Activated T-cell treated with anti-CD3 and anti-CD28 coated beads, Interleukin-2, amount 50 U/mL, for 4 hours (primary cell): ENCODE data around the gene RB1. TPM values are rescaled to one million over a fixed set of nuclear protein-coding genes. Genes with fewer than 3 reads are reported as not detected.
"Not testable (repeated sequence)": the region's sequence is repeated elsewhere in the genome, so short reads cannot be mapped to it uniquely, and the experiment has no call there.

Experiments
- ATAC-seq, 2 donors: fragments of 200-7000 bp; cut with Tn5 transposase; one replicate each; pipeline ENCODE4 v1.10.0; 2021
- DNase-seq: peaks from one replicate; pipeline ENCODE4 v3.0.0-alpha.2; 2020
- H3K27me3 Mint-ChIP-seq: one replicate; pipeline ENCODE4 v1.8.0; 2021; ENCODE audit warnings: low read depth, mixed read lengths
- H3K36me3 Mint-ChIP-seq: one replicate; pipeline ENCODE4 v1.8.0; 2022; ENCODE audit warnings: mixed read lengths; ENCODE audit not compliant: insufficient read depth
- H3K4me1 Mint-ChIP-seq: one replicate; pipeline ENCODE4 v1.8.0; 2021; ENCODE audit warnings: low read depth, mixed read lengths
- H3K4me3 Mint-ChIP-seq: one replicate; pipeline ENCODE4 v1.8.0; 2021; ENCODE audit warnings: mild to moderate bottlenecking, moderate library complexity, mixed read lengths
- H3K9me3 Mint-ChIP-seq: one replicate; pipeline ENCODE4 v1.8.0; 2021; ENCODE audit warnings: mixed read lengths
- total RNA-seq, 3 donors: library from RNA; stranded (reverse); gene quantifications; one replicate each; pipeline ENCODE4 v1.2.1, GENCODE V29; 2021

The RB1 gene
- total RNA-seq, 3 donors from 2014 or later = 27.8 to 31.4 (median 30.2) TPM

GRCh38 chr13:48422003-48422402 is 118.5 kb downstream of the RB1 start:
- H3K36me3 Mint-ChIP-seq = peaks cover 12% of the 10 kb centered on the region
- not testable (repeated sequence) for H3K27me3 Mint-ChIP-seq, H3K4me1 Mint-ChIP-seq, H3K4me3 Mint-ChIP-seq, ATAC-seq, DNase-seq
- peaks cover 21% of the 10 kb centered on the region for H3K9me3 Mint-ChIP-seq

GRCh38 chr13:48424212-48424611 is 120.7 kb downstream of the RB1 start:
- H3K27me3 Mint-ChIP-seq = no peaks in the 10 kb centered on the region
- DNase-seq = no peak
- H3K4me1 Mint-ChIP-seq = peaks cover 10% of the 10 kb centered on the region
- peaks cover 8% of the 10 kb centered on the region for H3K9me3 Mint-ChIP-seq
- peaks cover 4% of the 10 kb centered on the region for H3K36me3 Mint-ChIP-seq
- H3K4me3 Mint-ChIP-seq = no peak overlapping the region
- no peak for ATAC-seq

- DNase-seq = no peak
- Mint-ChIP-seq H3K4me1 (peaks cover 20% of the 10 kb centered on the region), H3K36me3 (peaks cover 6% of the 10 kb centered on the region), H3K9me3 (peaks cover 3% of the 10 kb centered on the region), H3K4me3 (no peak overlapping the region), H3K27me3 (no peaks in the 10 kb centered on the region)
- ATAC-seq = no peak
Observed at GRCh38 chr13:48426052-48426451, 122.5 kb downstream of the RB1 start.

- not testable (repeated sequence) for H3K9me3 Mint-ChIP-seq, H3K27me3 Mint-ChIP-seq, DNase-seq, H3K36me3 Mint-ChIP-seq, H3K4me3 Mint-ChIP-seq
- peaks cover 27% of the 10 kb centered on the region for H3K4me1 Mint-ChIP-seq
- peak in 1 of 2 donors; percentile 46 for ATAC-seq
Observed at GRCh38 chr13:48426755-48427298, 123.3 kb downstream of the RB1 start.

GRCh38 chr13:48429036-48429435 is 125.5 kb downstream of the RB1 start:
- H3K9me3 Mint-ChIP-seq = peaks cover 3% of the 10 kb centered on the region
- no peak for DNase-seq
- H3K27me3 Mint-ChIP-seq = no peaks in the 10 kb centered on the region
- H3K36me3 Mint-ChIP-seq = peaks cover 7% of the 10 kb centered on the region
- no peak overlapping the region for H3K4me3 Mint-ChIP-seq
- H3K4me1 Mint-ChIP-seq = peaks cover 34% of the 10 kb centered on the region
- no peak for ATAC-seq

- no peak for ATAC-seq
- Mint-ChIP-seq H3K4me1 (peaks cover 41% of the 10 kb centered on the region), H3K9me3 (peaks cover 3% of the 10 kb centered on the region), H3K27me3 (no peaks in the 10 kb centered on the region), H3K4me3 (no peak overlapping the region), H3K36me3 (peaks cover 5% of the 10 kb centered on the region)
- no peak for DNase-seq
Observed at GRCh38 chr13:48429886-48430285, 126.3 kb downstream of the RB1 start.

DNA sequence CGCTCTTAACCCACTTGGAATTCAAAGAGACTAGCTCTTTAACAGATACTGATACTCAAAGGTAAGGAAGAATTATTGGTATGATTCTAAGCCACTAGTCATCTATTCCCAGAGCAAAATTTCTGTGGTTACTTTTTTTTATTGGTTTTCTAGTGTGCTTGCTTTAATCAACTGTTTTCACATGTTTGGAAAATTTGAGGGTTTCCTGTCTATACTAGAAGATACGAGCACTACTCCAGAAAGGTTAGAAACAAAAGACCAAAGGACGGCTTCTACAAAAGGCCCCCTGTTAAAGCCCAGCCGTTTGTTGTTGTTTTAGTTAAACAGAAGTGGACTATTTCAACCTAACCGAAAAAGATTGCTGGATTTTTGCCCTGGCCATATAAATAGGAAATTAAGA is 127.9 kb downstream of the RB1 start:
- DNase-seq (no peak), ATAC-seq (no peak)
- Mint-ChIP-seq H3K4me3 (no peak overlapping the region), H3K27me3 (no peaks in the 10 kb centered on the region), H3K36me3 (peaks cover 5% of the 10 kb centered on the region), H3K9me3 (peaks cover 3% of the 10 kb centered on the region), H3K4me1 (peaks cover 49% of the 10 kb centered on the region)

- no peak for DNase-seq
- Mint-ChIP-seq H3K36me3 (peaks cover 5% of the 10 kb centered on the region), H3K4me1 (peaks cover 56% of the 10 kb centered on the region), H3K27me3 (no peaks in the 10 kb centered on the region), H3K4me3 (peak overlapping the region; percentile 51), H3K9me3 (no peaks in the 10 kb centered on the region)
- ATAC-seq = no peak
Observed at GRCh38 chr13:48431987-48432615, 128.6 kb downstream of the RB1 start.

DNA sequence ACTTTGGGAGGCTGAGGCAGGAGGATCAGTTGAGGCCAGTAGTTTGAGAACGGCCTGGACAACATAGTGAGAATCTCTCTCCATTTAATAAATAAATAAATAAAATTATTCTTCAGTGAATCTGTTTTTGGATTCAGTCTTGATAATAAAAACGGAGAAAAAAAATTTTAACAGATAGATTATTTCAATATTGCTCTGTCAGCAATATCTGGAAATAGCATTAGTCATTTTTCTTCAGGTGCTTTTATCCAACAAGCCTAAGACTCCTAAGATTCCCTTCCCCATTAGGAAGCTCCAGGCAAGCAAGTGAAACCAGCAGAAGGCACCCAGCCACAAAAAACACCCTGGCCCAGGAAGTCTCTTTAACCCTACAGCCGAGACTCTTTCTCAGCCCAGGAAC is 130.6 kb downstream of the RB1 start:
- no peak for ATAC-seq
- Mint-ChIP-seq H3K4me1 (peaks cover 56% of the 10 kb centered on the region), H3K4me3 (no peak overlapping the region), H3K27me3 (no peaks in the 10 kb centered on the region), H3K36me3 (peaks cover 5% of the 10 kb centered on the region), H3K9me3 (no peaks in the 10 kb centered on the region)
- no peak for DNase-seq

DNA sequence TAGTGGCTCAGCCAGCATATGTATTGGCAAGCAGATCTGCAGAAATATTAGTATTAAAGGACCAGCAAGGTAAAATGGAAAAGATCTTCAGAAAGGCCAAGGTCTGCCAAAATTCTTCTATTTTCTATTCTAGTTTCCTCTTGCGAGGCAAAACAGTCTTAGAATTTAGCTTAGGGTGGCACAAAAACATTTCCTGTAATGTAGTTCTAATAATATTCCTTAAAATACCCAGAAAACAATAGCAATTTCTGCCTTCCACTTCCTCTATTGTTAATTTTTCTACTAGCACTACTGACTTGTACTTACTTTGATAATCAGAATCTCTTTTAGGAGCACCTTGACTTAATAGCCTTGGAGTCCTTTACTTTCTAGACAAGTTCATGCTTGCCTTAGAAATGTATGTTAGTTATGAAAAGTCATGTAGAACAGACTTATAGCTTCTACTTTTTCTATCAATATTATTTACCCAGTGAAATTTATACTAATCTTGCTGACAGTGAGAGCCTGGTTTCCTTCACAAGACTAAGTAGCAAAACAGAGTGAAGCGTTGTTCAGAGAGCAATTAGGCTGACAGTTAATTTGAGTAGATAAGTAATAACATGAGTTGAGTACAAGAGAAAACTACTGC is 133.2 kb downstream of the RB1 start:
- H3K9me3 Mint-ChIP-seq = no peaks in the 10 kb centered on the region
- no peak overlapping the region for H3K4me3 Mint-ChIP-seq
- no peak for ATAC-seq
- DNase-seq = no peak
- H3K36me3 Mint-ChIP-seq = peaks cover 4% of the 10 kb centered on the region
- no peaks in the 10 kb centered on the region for H3K27me3 Mint-ChIP-seq
- peaks cover 41% of the 10 kb centered on the region for H3K4me1 Mint-ChIP-seq

DNA sequence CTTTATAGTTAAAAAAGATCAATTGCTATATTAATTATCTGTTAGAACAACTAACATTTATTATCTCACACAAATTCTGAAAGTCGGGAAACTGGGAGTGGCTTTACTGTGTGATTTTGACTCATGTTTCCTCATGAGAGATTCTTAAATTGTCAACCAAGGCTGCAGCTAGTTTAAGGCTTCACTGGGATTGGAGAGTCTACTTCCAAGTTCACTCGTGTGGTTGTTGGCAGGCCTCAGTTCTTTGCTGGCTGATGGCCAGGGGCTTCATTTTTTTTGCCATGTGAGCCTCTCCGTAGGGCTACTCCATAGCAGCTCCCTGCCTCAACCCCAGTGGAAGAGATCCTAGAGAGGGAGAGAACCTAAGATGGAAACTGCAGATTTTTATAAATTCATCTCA is 133.8 kb downstream of the RB1 start:
- ATAC-seq (no peak), DNase-seq (no peak)
- Mint-ChIP-seq H3K9me3 (no peaks in the 10 kb centered on the region), H3K4me1 (peaks cover 37% of the 10 kb centered on the region), H3K27me3 (no peaks in the 10 kb centered on the region), H3K4me3 (no peak overlapping the region), H3K36me3 (peaks cover 1% of the 10 kb centered on the region)

DNA sequence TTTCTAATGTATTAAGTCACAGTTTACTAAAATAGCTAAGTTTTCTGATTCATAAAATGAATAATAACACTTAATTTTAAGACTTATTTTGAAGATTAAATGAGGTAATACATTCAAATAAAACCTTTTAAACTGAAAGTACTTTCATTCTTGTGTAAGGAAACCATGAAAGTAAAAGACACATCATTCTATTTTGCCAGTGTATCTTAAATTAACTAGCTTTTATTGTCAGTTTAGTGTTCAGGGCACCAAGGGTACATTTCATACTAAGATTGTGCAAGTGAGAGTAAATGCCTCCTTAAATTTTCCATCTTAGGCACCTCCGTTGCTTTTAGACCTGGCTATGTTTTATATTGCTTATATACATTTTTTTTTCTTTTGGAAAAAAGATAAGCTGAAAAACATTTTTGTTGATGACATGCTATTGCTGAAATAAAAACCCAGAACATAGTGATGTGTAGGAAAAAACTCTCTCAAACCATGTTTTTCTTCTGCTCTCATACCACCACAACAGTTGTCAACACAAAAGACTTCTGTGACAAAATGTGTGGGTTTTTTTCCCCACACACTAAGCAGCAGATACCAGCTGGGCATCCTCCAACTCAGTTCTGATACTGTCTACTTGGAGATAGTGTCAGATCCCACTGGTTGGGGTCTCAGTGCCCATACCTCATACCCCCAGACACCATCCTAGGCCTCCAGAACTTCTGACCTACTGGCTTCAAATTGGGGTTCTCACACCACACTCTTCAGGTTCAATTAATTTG is 140.1 kb downstream of the RB1 start:
- Mint-ChIP-seq H3K4me1 (peaks cover 29% of the 10 kb centered on the region), H3K27me3 (no peaks in the 10 kb centered on the region), H3K36me3 (no peaks in the 10 kb centered on the region), H3K9me3 (no peaks in the 10 kb centered on the region), H3K4me3 (peak overlapping the region; percentile 9)
- DNase-seq (no peak), ATAC-seq (peak; percentile 27 to 48)

- no peak overlapping the region for H3K4me3 Mint-ChIP-seq
- peaks cover 46% of the 10 kb centered on the region for H3K4me1 Mint-ChIP-seq
- DNase-seq (no peak), ATAC-seq (no peak)
- H3K36me3 Mint-ChIP-seq = peaks cover 8% of the 10 kb centered on the region
- no peaks in the 10 kb centered on the region for H3K27me3 Mint-ChIP-seq
- peaks cover 9% of the 10 kb centered on the region for H3K9me3 Mint-ChIP-seq
Observed at GRCh38 chr13:48446464-48446863, 142.9 kb downstream of the RB1 start.

GRCh38 chr13:48448285-48448958 is 144.9 kb downstream of the RB1 start:
- ATAC-seq (no peak), DNase-seq (no peak)
- H3K36me3 Mint-ChIP-seq = peaks cover 24% of the 10 kb centered on the region
- peaks cover 16% of the 10 kb centered on the region for H3K9me3 Mint-ChIP-seq
- H3K4me3 Mint-ChIP-seq = peak overlapping the region; percentile 33
- H3K27me3 Mint-ChIP-seq = no peaks in the 10 kb centered on the region
- H3K4me1 Mint-ChIP-seq = peaks cover 42% of the 10 kb centered on the region
